ENCODE data around the gene KLHL10. TPM values are rescaled to one million over a fixed set of nuclear protein-coding genes. Genes with fewer than 3 reads are reported as not detected.

Gene KLHL10
- total RNA-seq, 1 experiment from 2014 or later: not detected

DNA sequence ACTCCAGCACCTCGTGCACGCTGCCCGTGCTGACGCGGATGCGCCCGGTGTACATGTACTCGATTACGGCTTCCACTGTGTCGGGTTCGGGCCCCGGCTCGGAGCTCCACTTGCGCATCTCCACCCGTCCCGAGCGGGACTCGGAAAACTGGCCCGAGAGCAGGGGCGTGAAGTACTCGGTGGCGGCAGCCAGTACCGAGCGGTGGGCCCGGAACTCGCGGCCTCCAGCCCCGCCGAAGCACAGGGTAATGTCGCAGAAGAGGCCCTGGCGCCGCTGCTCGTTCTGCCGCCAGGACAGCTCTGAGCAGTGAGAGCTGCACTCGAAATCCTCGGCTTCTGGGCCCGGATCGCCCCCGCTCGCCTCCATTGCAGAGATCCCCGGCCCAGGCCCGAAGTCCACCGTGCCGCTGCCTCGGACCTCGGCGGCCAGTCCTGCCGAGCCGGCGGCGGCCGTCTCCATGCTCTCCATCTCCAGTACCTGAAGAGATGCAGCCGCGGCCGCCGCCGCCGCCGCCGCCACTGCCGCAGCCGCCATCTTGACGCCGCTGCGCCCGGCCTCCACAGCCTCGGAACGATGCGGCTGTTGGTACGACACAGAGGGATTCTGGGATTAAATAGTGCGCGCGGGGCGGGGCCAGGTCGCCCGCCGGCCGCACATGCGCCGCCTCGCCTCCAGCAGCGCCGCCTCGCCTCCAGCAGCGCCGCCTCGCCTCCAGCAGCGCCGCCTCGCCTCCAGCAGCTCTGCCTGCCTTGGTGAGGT lies 27.4 kb downstream of the KLHL10 start, which contains the start of gene KLHL11:
TSS of gene KLHL11 (minus strand) at position 588 of the 760 bp plus-strand sequence. CDS start at position 535, 53 bp downstream.
- no peak within 1 kb of the TSS for H3K4me3 Mint-ChIP-seq (ENCODE audit: unreplicated experiment)
- TF ChIP-seq CTCF (IDR thresholded peaks at IDR 0.05; ENCODE audit: insufficient read depth in 1 of 2, low read depth in 1 of 2, low read length in 1 of 2, severe bottlenecking in 1 of 2, unreplicated experiment in 1 of 2): no peak
- no peaks in the 10 kb centered on the region for H3K9me3 Mint-ChIP-seq (ENCODE audit: unreplicated experiment)
- TSS peak; percentile 41 for BruUV-seq (replicated peaks)
- intact Hi-C loops (cut with micrococcal nuclease; ENCODE audit: unreplicated experiment): loop anchor here (1.0 kb wide), 2 partner anchors 53 to 127 kb away; no protein-coding TSS in a partner anchor
- Histone ChIP-seq H3K9me3 (no peaks in the 10 kb centered on the region), H3K4me1 (peaks cover 15% of the 10 kb centered on the region), H3K36me3 (ENCODE audit: control insufficient read depth, insufficient read depth, low read length) (peaks cover 7% of the 10 kb centered on the region), H3K27me3 (replicated peaks; ENCODE audit: control insufficient read depth, insufficient read depth, low read length) (no peaks in the 10 kb centered on the region), H3K4me3 (ENCODE audit: low read depth, low read length) (peak within 1 kb of the TSS; percentile 97)
- no peaks in the 10 kb centered on the region for H3K27me3 Mint-ChIP-seq (ENCODE audit: insufficient read depth, unreplicated experiment)
- peaks cover 46% of the 10 kb centered on the region for H3K36me3 Mint-ChIP-seq (ENCODE audit: insufficient read depth, unreplicated experiment)
- no peak within 1 kb of the TSS for H3K27ac Mint-ChIP-seq (ENCODE audit: unreplicated experiment)
- peak; percentile 92 to 94 for DNase-seq
- CTCF ChIA-PET: interaction anchor here (0.5 to 1.9 kb wide), 7 partner anchors 29 to 169 kb away, joined by 3 to 7 read pairs (median 5); partner anchors contain the start of genes JUP and P3H4
- H3K4me1 Mint-ChIP-seq (ENCODE audit: low read depth, unreplicated experiment): peaks cover 7% of the 10 kb centered on the region
- POLR2A ChIA-PET: interaction anchor here (0.6 to 1.5 kb wide), 9 partner anchors 48 to 1313 kb away, joined by 3 to 6 read pairs (median 3); partner anchors contain the start of genes ACLY, JUP and P3H4

GRCh38 chr17:41865596-41865893 lies 27.9 kb downstream of the KLHL10 start:
- POLR2A ChIA-PET: interaction anchor here (0.6 to 1.5 kb wide), 8 partner anchors 53 to 1313 kb away, joined by 3 to 6 read pairs (median 3); partner anchors contain the start of genes ACLY, JUP and P3H4
- peak in 1 of 2 experiments; percentile 2 for TF ChIP-seq CTCF (IDR thresholded peaks at IDR 0.05; ENCODE audit: insufficient read depth in 1 of 2, low read depth in 1 of 2, low read length in 1 of 2, severe bottlenecking in 1 of 2, unreplicated experiment in 1 of 2)
- DNase-seq: no peak
- Mint-ChIP-seq H3K27ac (ENCODE audit: unreplicated experiment) (no peak overlapping the region), H3K9me3 (ENCODE audit: unreplicated experiment) (no peaks in the 10 kb centered on the region), H3K4me3 (ENCODE audit: unreplicated experiment) (no peak overlapping the region), H3K27me3 (ENCODE audit: insufficient read depth, unreplicated experiment) (no peaks in the 10 kb centered on the region), H3K4me1 (ENCODE audit: low read depth, unreplicated experiment) (peaks cover 7% of the 10 kb centered on the region), H3K36me3 (ENCODE audit: insufficient read depth, unreplicated experiment) (peaks cover 47% of the 10 kb centered on the region)
- no TSS peak for BruUV-seq (replicated peaks)
- H3K9me3 ChIP-seq: no peaks in the 10 kb centered on the region
- peaks cover 15% of the 10 kb centered on the region for H3K4me1 ChIP-seq
- H3K36me3 ChIP-seq (ENCODE audit: control insufficient read depth, insufficient read depth, low read length): peaks cover 8% of the 10 kb centered on the region
- peak overlapping the region; percentile 30 for H3K4me3 ChIP-seq (ENCODE audit: low read depth, low read length)
- CTCF ChIA-PET: interaction anchor here (0.5 to 1.9 kb wide), 7 partner anchors 28 to 170 kb away, joined by 3 to 7 read pairs (median 5); partner anchors contain the start of genes JUP and P3H4
- intact Hi-C loops (cut with micrococcal nuclease; ENCODE audit: unreplicated experiment): loop anchor here (1.0 kb wide), 2 partner anchors 53 to 127 kb away; no protein-coding TSS in a partner anchor
- H3K27me3 ChIP-seq (replicated peaks; ENCODE audit: control insufficient read depth, insufficient read depth, low read length): no peaks in the 10 kb centered on the region

- BruUV-seq (replicated peaks): no TSS peak
- Mint-ChIP-seq H3K27me3 (ENCODE audit: insufficient read depth, unreplicated experiment) (no peaks in the 10 kb centered on the region), H3K27ac (ENCODE audit: unreplicated experiment) (no peak overlapping the region), H3K4me3 (ENCODE audit: unreplicated experiment) (peak overlapping the region; percentile 9), H3K4me1 (ENCODE audit: low read depth, unreplicated experiment) (no peaks in the 10 kb centered on the region), H3K9me3 (ENCODE audit: unreplicated experiment) (no peaks in the 10 kb centered on the region), H3K36me3 (ENCODE audit: insufficient read depth, unreplicated experiment) (peaks cover 72% of the 10 kb centered on the region)
- CTCF ChIA-PET: no interaction called here
- TF ChIP-seq CTCF (IDR thresholded peaks at IDR 0.05; ENCODE audit: insufficient read depth in 1 of 2, low read depth in 1 of 2, low read length in 1 of 2, severe bottlenecking in 1 of 2, unreplicated experiment in 1 of 2): no peak
- Histone ChIP-seq H3K4me3 (ENCODE audit: low read depth, low read length) (no peak overlapping the region), H3K9me3 (no peaks in the 10 kb centered on the region), H3K36me3 (ENCODE audit: control insufficient read depth, insufficient read depth, low read length) (peaks cover 10% of the 10 kb centered on the region), H3K4me1 (peaks cover 12% of the 10 kb centered on the region), H3K27me3 (replicated peaks; ENCODE audit: control insufficient read depth, insufficient read depth, low read length) (no peaks in the 10 kb centered on the region)
- intact Hi-C loops (cut with micrococcal nuclease; ENCODE audit: unreplicated experiment): no loop called here
- POLR2A ChIA-PET: interaction anchor here (0.6 kb wide), 1 partner anchor 149 kb away, joined by 5 read pairs; the partner anchor contains the start of gene DNAJC7
- DNase-seq: no peak
These were observed 30.9 kb downstream of the KLHL10 start for GRCh38 chr17:41868568-41868967.
